Measurements from ENCODE around the gene NINJ2. TPM values are rescaled to one million over a fixed set of nuclear protein-coding genes. Genes with fewer than 3 reads are reported as not detected.

NINJ2 gene
- total RNA-seq, 2 experiments from 2014 or later, result 6.8 to 7.4 TPM

- Mint-ChIP-seq H3K27ac (peak overlapping the region; percentile 54), H3K9me3 (ENCODE audit: low read depth) (no peaks in the 10 kb centered on the region)
- DNase-seq, result no peak
These were observed 124.3 kb downstream of the NINJ2 start for GRCh38 chr12:538731-539539.

DNA sequence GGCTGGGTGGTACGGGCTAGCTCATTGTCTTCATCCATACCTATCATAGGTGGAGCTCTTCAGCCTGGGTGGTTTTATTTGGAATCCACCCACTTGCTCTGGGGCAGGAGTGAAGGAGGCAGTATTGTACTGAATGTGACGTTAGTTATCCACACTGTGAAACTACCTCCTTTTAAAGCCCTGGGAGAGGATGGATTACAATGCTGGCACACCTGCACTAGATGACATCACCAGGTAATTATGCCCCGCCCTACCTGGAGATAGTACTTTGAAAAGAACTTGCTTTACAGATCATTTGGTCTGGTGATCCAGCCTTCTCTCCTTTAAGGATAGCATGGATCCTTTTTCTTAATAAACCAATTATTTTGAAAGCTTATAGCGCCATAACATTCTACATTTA, 125.5 kb downstream of the NINJ2 start:
- CTCF ChIA-PET, result interaction anchor here (1.0 to 7.1 kb wide), 5 partner anchors 10 to 95 kb away, joined by 3 to 65 read pairs (median 7); no protein-coding TSS in a partner anchor
- Mint-ChIP-seq H3K27ac (no peak overlapping the region), H3K27me3 (no peaks in the 10 kb centered on the region), H3K4me1 (peaks cover 7% of the 10 kb centered on the region), H3K36me3 (no peaks in the 10 kb centered on the region), H3K4me3 (no peak overlapping the region), H3K9me3 (ENCODE audit: low read depth) (no peaks in the 10 kb centered on the region)
- ATAC-seq, result no peak
- no peak for DNase-seq

More at GRCh38 chr12:538731-539539, 124.3 kb downstream of the NINJ2 start:
- Mint-ChIP-seq H3K27me3 (no peaks in the 10 kb centered on the region), H3K4me1 (peaks cover 7% of the 10 kb centered on the region), H3K4me3 (no peak overlapping the region), H3K36me3 (no peaks in the 10 kb centered on the region)
- peak; percentile 69 for ATAC-seq
- CTCF ChIA-PET, result interaction anchor here (1.0 to 7.1 kb wide), 6 partner anchors 9 to 96 kb away, joined by 3 to 65 read pairs (median 6); no protein-coding TSS in a partner anchor

GRCh38 chr12:536751-537245, 126.4 kb downstream of the NINJ2 start:
- no peak overlapping the region for H3K27ac Mint-ChIP-seq
- no peak overlapping the region for H3K4me3 Mint-ChIP-seq
- H3K27me3 Mint-ChIP-seq, result no peaks in the 10 kb centered on the region
- no peaks in the 10 kb centered on the region for H3K36me3 Mint-ChIP-seq
- no peak for ATAC-seq
- DNase-seq, result no peak
- peaks cover 7% of the 10 kb centered on the region for H3K4me1 Mint-ChIP-seq
- CTCF ChIA-PET, result interaction anchor here (1.2 to 7.1 kb wide), 3 partner anchors 10 to 82 kb away, joined by 3 to 65 read pairs (median 11); no protein-coding TSS in a partner anchor
- H3K9me3 Mint-ChIP-seq (ENCODE audit: low read depth), result peaks cover 5% of the 10 kb centered on the region

DNA sequence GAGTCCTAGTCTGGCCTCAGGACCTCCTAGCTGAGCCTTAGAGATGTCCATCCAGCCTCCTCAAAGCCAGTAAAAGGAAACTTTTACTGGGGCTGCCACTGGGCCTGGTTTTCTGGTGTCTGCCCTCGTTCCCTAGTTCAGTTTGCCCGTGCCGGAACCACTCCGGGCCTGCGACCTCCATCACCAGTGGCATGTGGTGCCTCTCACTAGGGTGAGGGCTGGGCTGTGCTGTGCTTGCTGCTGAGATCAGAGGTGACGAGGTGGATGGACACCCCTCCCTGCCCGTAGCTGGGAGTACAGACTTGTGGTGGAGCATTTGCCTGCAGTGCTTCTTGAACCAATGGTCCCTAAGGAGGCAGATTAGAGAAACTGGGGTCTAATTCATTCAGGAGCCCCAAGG, 127.8 kb downstream of the NINJ2 start:
- DNase-seq (no peak), ATAC-seq (no peak)
- H3K27ac Mint-ChIP-seq, result no peak overlapping the region
- CTCF ChIA-PET, result interaction anchor here (1.4 to 7.1 kb wide), 2 partner anchors 12 to 81 kb away, joined by 11 to 65 read pairs; no protein-coding TSS in a partner anchor
- no peaks in the 10 kb centered on the region for H3K27me3 Mint-ChIP-seq
- H3K9me3 Mint-ChIP-seq (ENCODE audit: low read depth), result peaks cover 7% of the 10 kb centered on the region
- peaks cover 7% of the 10 kb centered on the region for H3K4me1 Mint-ChIP-seq
- H3K4me3 Mint-ChIP-seq, result no peak overlapping the region
- H3K36me3 Mint-ChIP-seq, result no peaks in the 10 kb centered on the region

- DNase-seq, result no peak
- CTCF ChIA-PET, result no interaction called here
- ATAC-seq, result no peak
- Mint-ChIP-seq H3K4me1 (peaks cover 6% of the 10 kb centered on the region), H3K36me3 (no peaks in the 10 kb centered on the region), H3K4me3 (no peak overlapping the region), H3K9me3 (ENCODE audit: low read depth) (peaks cover 7% of the 10 kb centered on the region), H3K27ac (no peak overlapping the region), H3K27me3 (no peaks in the 10 kb centered on the region)
These were observed 129.0 kb downstream of the NINJ2 start for GRCh38 chr12:534216-534615.

DNA sequence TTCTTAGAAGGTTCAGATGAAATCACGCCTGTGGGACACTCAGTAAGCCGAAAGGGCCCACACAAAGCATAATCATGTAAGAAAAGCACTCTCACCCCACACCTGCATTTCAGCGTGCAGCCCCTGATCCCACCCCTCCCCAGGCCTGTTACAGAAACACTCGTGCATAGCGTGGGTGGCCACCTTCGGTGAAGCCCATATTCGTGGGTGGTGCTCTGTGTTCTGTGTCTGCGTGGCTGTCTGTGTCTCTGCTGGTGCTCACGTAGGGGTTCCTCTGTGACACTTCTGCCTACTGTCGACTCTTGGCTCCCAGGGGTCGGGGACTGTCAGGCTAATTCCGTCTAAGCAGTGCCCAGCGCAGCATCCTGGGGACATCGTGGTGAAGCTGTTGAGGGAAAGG, 129.5 kb downstream of the NINJ2 start:
- ATAC-seq (no peak), DNase-seq (no peak)
- no peak overlapping the region for H3K4me3 Mint-ChIP-seq
- no peaks in the 10 kb centered on the region for H3K36me3 Mint-ChIP-seq
- H3K27ac Mint-ChIP-seq, result no peak overlapping the region
- H3K9me3 Mint-ChIP-seq (ENCODE audit: low read depth), result peaks cover 7% of the 10 kb centered on the region
- H3K4me1 Mint-ChIP-seq, result peaks cover 2% of the 10 kb centered on the region
- CTCF ChIA-PET, result interaction anchor here (1.4 to 1.9 kb wide), 2 partner anchors 13 to 14 kb away, joined by 4 to 7 read pairs; no protein-coding TSS in a partner anchor
- no peaks in the 10 kb centered on the region for H3K27me3 Mint-ChIP-seq

- ATAC-seq (no peak), DNase-seq (no peak)
- Mint-ChIP-seq H3K4me3 (no peak overlapping the region), H3K27ac (no peak overlapping the region), H3K4me1 (no peaks in the 10 kb centered on the region), H3K36me3 (no peaks in the 10 kb centered on the region), H3K27me3 (no peaks in the 10 kb centered on the region), H3K9me3 (ENCODE audit: low read depth) (peaks cover 7% of the 10 kb centered on the region)
- CTCF ChIA-PET, result interaction anchor here (0.9 to 1.9 kb wide), 3 partner anchors 13 to 48 kb away, joined by 3 to 7 read pairs (median 4); no protein-coding TSS in a partner anchor
These were observed 130.2 kb downstream of the NINJ2 start for GRCh38 chr12:532908-533565.

DNA sequence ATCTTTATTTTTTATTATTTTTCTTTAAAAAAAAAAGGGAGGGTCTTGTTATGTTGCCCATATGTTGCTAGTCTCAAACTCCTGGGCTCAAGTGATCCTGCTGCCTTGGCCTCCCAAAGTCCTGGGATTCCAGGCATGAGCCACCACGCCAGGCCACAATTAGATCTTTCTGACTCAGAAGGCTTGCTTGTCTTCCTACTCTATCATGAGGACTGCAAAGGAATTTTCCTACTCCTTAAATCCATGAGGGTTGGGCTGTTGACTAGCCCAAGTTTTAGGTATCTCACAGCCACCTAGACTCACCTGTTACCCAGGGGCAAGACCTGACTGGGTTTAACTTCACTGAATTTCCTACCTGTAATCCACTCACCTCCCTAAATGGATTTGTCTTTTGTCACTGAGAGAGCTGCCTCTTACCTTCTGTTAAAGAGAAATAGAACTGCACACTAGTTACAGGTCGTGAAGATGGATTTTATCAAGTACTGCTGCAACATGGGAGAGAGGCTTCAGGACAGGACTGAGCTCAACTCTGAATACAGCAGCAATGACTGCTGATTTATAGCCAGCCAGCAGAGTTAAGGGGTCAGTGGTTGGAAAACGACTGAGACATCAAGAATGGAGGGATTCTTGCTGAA, 131.2 kb downstream of the NINJ2 start:
- Mint-ChIP-seq H3K4me3 (no peak overlapping the region), H3K27ac (no peak overlapping the region), H3K9me3 (ENCODE audit: low read depth) (peaks cover 7% of the 10 kb centered on the region), H3K36me3 (no peaks in the 10 kb centered on the region), H3K27me3 (no peaks in the 10 kb centered on the region), H3K4me1 (no peaks in the 10 kb centered on the region)
- CTCF ChIA-PET, result interaction anchor here (0.9 to 1.9 kb wide), 3 partner anchors 12 to 47 kb away, joined by 3 to 7 read pairs (median 4); no protein-coding TSS in a partner anchor
- DNase-seq, result no peak
- ATAC-seq, result no peak

- Mint-ChIP-seq H3K27me3 (no peaks in the 10 kb centered on the region), H3K4me1 (no peaks in the 10 kb centered on the region), H3K9me3 (ENCODE audit: low read depth) (peaks cover 7% of the 10 kb centered on the region), H3K27ac (no peak overlapping the region), H3K36me3 (no peaks in the 10 kb centered on the region), H3K4me3 (no peak overlapping the region)
- DNase-seq (no peak), ATAC-seq (no peak)
- CTCF ChIA-PET, result interaction anchor here (0.8 kb wide), 1 partner anchor 66 kb away, joined by 3 read pairs; no protein-coding TSS in a partner anchor
These were observed 132.4 kb downstream of the NINJ2 start for GRCh38 chr12:530821-531220.

GRCh38 chr12:530308-530707, 132.9 kb downstream of the NINJ2 start:
- Mint-ChIP-seq H3K36me3 (no peaks in the 10 kb centered on the region), H3K27ac (no peak overlapping the region), H3K9me3 (ENCODE audit: low read depth) (peaks cover 7% of the 10 kb centered on the region), H3K27me3 (no peaks in the 10 kb centered on the region), H3K4me3 (no peak overlapping the region), H3K4me1 (no peaks in the 10 kb centered on the region)
- DNase-seq (no peak), ATAC-seq (no peak)
- CTCF ChIA-PET, result no interaction called here

- Mint-ChIP-seq H3K27ac (no peak overlapping the region), H3K36me3 (no peaks in the 10 kb centered on the region), H3K4me1 (no peaks in the 10 kb centered on the region), H3K9me3 (ENCODE audit: low read depth) (peaks cover 7% of the 10 kb centered on the region), H3K4me3 (no peak overlapping the region), H3K27me3 (no peaks in the 10 kb centered on the region)
- no peak for ATAC-seq
- DNase-seq, result no peak
- CTCF ChIA-PET, result interaction anchor here (0.9 to 1.5 kb wide), 2 partner anchors 19 to 41 kb away, joined by 3 to 6 read pairs; no protein-coding TSS in a partner anchor
These were observed 135.5 kb downstream of the NINJ2 start for GRCh38 chr12:527729-528128.

DNA sequence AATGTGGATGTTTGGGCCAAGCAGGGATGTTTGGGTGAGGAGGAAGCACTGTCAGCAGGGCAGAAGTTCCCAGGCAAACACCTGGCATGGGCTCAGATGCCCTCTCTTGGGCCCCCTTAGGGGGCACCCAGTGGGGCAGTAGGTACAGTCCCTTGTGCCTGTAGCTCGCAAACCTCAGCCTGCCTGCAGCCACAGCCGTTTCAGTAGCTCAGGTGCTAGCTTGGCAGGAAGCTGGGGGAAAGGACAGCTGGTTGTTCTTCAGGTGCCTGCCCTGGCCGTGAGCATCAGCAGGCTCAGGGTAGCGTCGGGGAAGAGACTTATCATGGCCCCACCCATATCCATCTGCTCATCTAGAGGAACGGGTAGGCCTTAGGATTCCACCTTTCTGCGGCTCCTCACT, 136.0 kb downstream of the NINJ2 start:
- CTCF ChIA-PET, result interaction anchor here (1.5 kb wide), 1 partner anchor 20 kb away, joined by 6 read pairs; no protein-coding TSS in a partner anchor
- H3K4me1 Mint-ChIP-seq, result no peaks in the 10 kb centered on the region
- no peak overlapping the region for H3K27ac Mint-ChIP-seq
- H3K36me3 Mint-ChIP-seq, result no peaks in the 10 kb centered on the region
- ATAC-seq (no peak), DNase-seq (no peak)
- H3K27me3 Mint-ChIP-seq, result no peaks in the 10 kb centered on the region
- no peak overlapping the region for H3K4me3 Mint-ChIP-seq
- peaks cover 6% of the 10 kb centered on the region for H3K9me3 Mint-ChIP-seq (ENCODE audit: low read depth)

GRCh38 chr12:526089-526488, 137.2 kb downstream of the NINJ2 start:
- Mint-ChIP-seq H3K4me3 (no peak overlapping the region), H3K9me3 (ENCODE audit: low read depth) (peaks cover 2% of the 10 kb centered on the region), H3K27me3 (no peaks in the 10 kb centered on the region), H3K27ac (no peak overlapping the region), H3K4me1 (no peaks in the 10 kb centered on the region), H3K36me3 (no peaks in the 10 kb centered on the region)
- ATAC-seq, result no peak
- DNase-seq, result no peak
- CTCF ChIA-PET, result interaction anchor here (0.9 kb wide), 1 partner anchor 15 kb away, joined by 3 read pairs; no protein-coding TSS in a partner anchor
